Measurements from ENCODE around the gene SLC15A4.

The SLC15A4 gene

DNA sequence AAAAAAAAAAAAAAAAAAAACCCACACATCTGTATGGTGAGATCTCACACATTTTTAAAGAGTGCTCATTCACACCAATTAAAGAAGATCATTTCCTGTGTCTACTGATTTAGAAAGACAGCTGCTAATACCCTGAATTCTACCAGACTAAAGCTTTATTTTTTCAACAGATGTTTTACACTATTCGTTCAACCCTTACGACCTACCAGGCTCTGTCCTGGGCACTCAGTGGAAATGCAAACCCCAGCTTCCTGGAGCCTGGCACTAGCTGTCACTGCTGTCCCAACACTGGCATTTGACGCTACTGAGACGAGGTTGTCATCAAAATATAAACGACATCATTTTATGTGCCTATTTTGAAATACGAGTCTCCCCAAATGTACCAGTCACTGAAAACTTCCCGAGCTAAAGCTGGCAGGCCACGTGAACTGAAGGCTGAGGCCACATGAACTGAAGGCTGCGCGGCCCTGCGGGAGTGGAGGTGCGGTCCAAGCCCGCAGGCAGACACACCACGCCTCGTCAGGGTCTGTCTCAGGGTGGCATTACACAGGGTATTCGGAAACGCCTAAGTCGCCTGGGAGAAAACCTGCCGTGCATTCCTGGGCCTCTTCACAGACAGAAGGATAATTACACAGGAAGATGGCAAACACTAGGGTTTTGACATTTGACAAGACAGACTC lies 27.2 kb downstream of the SLC15A4 start:
- peak in 1 of 10 donors; percentile 55 for DNase-seq

DNA sequence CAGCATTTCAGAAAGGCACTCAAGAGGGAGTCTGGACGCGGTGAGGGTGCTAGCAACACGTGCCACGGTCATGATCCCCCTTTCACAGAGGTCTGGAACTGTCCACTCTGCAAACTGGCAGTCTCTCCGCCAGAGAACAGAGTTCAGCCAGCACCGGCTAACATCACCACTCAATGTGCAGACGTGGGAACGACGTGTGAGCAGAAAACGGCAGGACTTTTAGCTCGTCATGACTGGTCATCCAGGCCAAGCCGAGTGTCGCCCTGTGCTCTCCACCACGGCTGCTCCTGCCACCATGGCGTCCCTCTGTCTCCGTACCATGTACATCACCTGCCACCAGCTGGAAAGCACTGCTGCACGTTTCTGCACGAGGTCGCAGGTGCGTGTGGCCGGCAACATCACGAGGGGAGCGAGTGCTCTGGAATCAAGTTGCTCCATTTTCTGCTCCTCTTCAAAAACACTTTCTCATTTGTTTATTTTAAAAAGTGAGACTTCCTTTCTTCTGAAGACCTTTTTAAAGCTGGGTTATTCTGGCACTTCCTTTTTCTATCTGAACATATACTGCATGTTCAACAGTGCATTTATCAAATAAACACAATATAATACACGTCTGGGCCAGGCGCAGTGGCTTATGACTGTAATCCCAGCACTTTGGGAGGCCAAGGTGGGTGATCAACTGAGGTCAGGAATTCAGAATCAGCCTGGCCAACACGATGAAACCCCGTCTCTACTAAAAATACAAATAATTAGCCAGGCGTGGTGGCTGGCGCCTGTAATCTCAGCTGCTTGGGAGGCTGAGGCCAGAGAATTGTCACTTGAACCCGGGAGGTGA lies 28.0 kb downstream of the SLC15A4 start:
- intact Hi-C loops (cut with DNase I), result no loop called here
- peak in 1 of 10 donors; percentile 16 for DNase-seq

More for the DNA sequence above, 27.2 kb downstream of the SLC15A4 start:
- intact Hi-C loops (cut with DNase I), result no loop called here

DNA sequence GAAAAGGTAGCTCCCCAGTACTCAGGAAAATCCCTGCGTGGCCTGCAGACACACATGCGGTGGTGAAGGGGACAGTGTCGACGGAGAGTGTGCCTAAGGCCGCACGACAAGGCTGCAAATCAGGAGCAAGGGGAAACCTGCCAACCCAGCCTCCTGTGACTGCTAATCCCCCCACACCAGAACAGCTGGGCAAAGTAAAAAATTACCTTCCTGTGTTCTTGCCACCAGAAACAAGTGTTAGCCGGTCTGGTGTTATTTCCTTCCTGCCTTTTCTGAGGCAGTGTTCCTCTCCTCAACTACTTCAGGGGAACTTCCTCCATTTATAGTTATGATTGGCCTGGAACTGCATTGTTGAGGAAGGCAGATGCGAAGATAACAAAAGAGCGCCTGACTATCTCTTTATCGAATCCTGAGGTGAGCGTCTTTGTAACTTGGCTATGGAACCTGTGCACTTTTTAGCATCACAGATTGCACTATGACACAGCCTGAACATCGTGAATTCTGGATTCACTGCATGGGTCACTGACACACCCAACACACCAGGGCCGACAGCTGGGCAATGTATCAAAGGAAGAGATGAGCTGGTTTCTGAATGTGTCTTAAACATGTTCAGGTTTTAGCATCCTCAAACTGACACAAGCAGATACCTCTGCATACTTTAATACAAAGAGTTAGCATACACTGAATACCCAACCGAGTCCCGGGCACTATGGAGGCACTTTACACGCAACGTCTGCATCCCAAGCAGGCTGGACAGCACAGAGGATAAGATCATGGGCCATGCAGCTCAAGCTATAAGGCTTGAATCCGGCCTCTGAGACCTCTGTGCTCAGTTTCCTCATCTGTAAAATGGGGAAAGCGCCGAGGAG lies 28.9 kb downstream of the SLC15A4 start:
- DNase-seq, result peak in 1 of 10 donors; percentile 33
- intact Hi-C loops (cut with DNase I), result no loop called here

DNA sequence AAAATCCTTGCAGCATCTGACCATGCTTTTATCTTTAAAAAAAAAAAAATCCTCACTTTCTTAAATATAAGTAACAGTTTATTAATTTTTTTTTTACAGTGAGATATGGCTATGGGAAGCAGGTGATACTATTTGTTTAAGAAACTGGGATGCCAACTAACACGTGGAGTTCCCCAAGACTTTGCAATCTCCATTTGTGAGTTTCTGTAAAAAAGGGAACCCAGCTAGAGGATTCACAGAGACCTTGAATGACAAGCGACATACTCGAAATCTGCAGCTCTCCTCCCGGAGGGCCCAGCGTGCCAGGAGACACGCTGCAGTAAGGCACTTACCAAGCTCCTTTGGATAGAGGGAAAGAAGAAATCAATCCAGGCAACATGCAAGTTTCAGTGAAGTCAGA lies 30.1 kb downstream of the SLC15A4 start:
- intact Hi-C loops (cut with DNase I), result no loop called here
- peak in 1 of 10 donors; percentile 8 for DNase-seq

DNA sequence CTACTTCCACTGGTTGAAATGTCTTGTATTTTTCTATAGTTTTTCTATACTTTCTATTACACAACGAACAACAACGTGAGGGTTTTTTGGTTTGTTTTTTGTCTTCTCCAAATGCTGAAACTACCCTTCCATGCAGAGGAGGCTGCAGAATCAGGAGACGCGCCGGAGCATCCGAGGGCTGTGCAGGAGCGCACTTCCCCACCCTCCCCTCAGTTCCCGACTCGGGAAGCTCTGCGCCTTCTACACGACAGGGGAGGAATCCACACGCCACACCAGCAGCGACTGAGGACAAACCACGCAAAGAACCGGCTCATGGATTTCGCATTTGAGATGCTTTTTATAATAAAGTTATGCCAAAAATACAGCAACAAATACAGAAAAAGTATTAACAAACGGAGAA lies 30.9 kb downstream of the SLC15A4 start:
- DNase-seq, result peak in 2 of 10 donors; percentile 73 to 84
- intact Hi-C loops (cut with DNase I), result no loop called here

DNA sequence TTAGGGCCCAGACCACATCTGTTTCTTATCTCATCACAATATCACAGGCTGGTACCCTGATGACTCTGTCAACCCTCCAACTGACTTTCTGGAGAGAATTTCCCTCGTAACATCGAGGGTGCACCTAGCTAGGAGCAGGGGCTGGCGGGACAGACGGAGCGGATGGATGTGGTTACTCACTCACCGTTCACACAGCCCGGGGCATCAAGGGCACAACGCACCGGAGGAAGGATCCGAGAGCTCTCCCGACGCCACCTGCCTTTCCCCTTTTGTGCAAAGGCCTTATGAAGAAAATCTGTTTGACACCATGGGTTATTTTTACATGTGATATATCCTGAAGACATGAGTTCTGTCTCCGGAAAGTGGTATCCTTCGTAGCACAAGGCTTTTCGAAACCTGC lies 31.4 kb downstream of the SLC15A4 start:
- DNase-seq, result peak in 1 of 10 donors; percentile 45
- intact Hi-C loops (cut with DNase I), result no loop called here

DNA sequence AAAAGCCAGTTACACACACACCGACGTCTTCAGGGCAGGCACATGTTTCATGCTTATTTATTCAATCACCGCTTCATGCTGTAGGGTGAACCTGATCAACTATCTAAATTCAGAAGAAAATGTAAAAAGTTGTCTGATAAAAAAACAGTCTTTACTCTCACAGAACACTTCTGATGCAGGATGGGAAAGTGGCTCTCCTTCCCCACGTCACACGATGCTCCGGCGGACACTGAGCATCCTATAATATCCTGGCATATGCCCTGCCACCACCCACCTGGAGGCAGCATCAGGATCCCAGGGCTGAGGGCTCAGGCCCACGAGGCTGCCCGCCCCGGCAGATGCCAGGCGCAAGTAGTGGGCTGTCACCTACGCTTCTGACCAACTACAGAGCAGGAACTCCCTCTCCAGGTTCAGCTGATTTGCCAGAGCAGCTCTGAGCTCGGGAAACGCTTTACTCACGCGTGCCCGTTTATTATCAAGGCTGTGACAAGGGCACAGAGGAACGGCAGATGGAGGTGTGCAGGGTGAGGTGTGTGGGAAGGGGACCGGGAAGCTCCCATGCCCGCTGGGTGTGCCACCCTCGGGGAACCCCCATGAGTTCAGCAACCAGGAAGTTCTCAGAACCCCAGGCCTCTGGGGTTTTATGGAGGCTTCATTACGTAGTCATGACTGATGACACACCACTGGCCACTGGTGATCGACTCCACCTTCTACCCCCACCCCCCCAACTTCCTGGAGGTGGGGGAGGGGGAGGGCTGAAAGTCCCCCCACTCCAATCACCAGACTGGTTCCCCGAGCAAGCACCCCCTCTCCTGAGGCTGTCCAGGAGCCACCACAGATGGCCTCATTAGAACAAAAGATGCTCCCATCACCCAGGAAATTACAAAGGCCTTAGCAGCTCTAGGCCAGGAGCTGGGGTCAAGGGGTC lies 32.1 kb downstream of the SLC15A4 start:
- intact Hi-C loops (cut with DNase I), result no loop called here

DNA sequence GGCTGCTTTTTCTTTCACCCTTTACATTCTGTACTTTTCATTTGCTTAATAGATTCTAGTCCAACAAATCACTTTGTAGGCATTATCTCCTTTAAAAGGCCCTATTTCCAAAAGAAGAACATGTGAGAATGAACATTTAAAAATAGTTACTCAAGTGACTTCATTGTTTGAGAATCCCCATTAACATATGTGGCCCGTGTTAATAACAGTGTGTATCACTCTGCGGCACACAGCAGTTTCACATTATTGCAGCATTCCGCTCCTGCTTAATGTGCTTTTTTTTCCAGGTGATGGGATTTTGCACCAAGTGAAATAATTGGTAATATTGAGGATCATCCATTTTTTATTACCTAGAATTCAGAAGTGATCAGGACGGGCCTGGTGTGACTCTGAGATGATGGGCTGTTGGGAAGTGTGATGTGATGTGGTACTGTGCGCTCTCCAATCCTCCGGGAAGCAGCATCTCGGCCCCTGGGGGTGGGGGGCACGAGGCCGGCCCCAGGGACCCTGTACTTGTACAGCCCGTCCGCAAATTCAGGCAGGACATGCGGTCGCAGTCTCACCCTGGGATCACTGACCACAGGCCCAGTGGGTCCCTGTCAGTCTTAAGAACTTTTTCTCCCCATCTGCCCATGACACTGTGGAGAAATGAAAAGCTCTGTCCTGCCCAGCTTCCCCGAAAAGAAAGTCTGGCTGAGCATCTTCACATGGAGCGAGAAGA lies 32.9 kb downstream of the SLC15A4 start:
- intact Hi-C loops (cut with DNase I), result no loop called here
- DNase-seq, result peak in 1 of 10 donors; percentile 81

More for the DNA sequence above, 32.1 kb downstream of the SLC15A4 start:
- peak in 1 of 10 donors; percentile 83 for DNase-seq

DNA sequence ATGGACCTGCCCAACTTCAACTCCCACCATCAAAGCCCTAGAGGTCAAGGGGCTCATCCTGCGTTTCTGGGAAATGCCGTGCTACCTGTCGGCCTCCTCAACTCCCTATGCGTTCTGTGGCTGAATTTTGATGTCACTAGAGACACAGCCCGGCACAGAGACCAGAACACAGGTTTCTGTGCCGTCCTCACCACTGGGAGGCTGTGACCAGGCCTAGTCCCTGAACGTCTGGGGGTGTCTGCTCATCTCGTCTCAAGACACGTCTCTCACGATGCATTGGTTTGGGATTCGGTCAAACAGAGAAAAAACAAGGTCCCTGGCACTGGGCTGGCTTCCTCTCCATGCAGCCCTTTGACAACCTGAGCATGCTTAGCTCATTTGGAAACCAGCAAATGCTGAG lies 33.5 kb downstream of the SLC15A4 start:
- intact Hi-C loops (cut with DNase I), result no loop called here

DNA sequence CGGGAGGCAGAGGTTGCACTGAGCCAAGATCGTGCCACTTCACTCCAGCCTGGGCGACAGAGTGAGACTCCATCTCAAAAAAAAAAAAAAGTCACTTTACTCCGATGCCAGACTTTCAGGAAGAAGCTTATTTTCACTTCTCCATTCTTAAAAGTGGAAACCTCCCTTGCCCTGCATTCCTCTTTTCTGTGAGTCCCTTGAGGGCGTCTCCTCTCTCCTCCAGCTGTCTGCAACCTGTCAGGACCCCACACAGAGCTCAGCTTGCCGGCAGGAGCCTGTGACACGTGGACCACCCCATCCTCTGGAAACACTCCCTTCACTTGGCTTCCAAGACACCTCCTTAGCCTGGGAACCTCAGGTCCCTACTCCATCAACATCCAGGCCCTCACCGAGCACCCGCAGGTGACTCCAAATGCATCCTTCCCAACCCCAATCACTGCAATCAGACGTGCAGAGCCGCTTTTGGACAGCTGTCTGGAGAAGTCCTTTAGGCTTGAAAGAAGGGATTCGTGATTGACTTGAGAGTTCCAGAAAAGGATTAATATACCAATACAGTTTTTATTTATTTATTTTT lies 34.3 kb downstream of the SLC15A4 start:
- intact Hi-C loops (cut with DNase I), result no loop called here
- peak in 1 of 10 donors; percentile 47 for DNase-seq

More for the DNA sequence above, 33.5 kb downstream of the SLC15A4 start:
- peak in 1 of 10 donors; percentile 31 for DNase-seq

DNA sequence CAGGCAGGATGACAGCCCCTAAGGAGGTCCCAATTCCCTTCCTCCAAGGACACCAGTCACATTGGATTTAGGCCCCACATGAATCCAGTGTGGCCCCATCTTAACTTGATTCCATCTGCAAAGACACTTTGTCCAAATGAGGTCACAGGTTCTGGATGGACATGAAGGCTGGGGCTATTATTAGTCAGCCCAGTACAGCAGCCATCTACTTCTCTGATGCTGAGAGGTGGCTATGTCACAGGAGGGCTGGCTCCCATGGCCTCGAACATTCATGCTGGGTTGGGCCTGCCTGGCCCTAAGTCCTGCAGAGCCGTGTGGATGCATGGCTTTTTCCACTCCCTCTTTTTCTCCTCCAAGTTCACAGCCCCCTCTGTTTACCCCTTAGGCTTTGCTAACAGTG lies 35.9 kb downstream of the SLC15A4 start:
- intact Hi-C loops (cut with DNase I), result no loop called here
- DNase-seq, result peak in 1 of 10 donors; percentile 36

DNA sequence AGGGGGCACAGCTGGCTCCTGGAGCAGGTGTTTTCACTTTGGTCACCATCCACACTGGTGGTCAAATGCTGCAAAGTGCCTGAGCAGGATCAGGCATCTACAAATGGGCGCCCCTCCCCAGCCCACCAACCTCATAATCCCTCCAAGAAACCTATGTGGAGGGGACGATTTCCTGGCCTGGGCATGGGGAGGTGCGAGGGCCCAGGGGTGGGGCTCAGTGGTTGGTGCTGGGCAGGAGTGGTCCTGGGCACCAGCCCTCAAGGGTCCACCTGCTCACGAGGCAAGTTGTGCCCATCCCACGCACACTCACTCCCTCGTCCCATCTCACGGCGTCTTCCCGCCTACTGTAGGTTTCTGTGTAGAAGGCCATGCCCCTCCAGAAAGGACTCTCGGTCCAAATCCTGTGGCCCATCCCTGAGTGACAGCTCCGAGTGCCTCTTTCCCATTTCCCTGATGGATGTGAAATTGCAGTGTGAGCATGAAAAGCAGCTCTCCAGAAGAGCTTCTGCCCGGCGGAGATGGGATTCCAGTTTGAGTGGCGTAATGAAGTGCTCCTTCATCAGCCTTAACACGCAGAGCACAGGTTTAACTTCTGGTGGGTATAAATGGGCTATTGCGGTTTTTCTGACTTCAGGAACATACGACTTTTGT lies 36.9 kb downstream of the SLC15A4 start:
- intact Hi-C loops (cut with DNase I), result no loop called here
- no peak for DNase-seq

DNA sequence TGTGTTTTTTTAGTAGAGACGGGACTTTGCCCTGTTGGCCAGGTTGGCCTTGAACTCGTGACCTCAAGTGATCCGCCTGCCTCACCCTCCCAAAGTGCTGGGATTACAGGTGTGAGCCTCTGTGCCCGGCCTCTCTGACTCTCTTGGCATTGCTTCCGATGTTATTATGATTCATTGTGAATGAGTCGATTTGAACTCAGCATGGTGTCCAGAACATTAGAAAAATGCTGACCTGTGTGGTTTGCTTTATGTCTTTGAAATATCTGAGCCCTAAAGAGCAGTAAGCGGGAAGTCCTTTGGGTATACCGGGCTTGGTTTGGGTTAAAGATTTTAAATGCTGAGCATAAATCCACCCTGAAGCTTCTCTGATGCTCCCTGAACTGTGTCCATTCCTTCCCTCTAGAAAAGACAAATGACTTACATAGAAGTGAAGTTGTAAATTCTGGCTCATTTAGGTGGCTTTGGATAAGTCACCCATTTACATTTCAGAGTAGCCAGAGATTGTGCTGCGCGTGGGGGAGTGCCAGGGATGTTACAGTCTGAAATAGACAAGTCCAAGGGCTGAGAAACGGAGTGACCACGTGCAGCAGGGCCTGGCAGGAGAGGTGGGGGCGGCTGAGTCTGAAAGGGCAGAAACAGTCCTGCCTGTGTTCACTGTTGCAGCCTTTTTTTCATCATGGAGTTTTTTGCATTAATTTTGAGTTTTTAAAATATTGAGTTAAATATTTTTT lies 39.6 kb downstream of the SLC15A4 start:
- intact Hi-C loops (cut with DNase I), result loop anchor here (5.0 kb wide), 2 partner anchors 1128 to 1228 kb away; no protein-coding TSS in a partner anchor
- DNase-seq, result no peak

DNA sequence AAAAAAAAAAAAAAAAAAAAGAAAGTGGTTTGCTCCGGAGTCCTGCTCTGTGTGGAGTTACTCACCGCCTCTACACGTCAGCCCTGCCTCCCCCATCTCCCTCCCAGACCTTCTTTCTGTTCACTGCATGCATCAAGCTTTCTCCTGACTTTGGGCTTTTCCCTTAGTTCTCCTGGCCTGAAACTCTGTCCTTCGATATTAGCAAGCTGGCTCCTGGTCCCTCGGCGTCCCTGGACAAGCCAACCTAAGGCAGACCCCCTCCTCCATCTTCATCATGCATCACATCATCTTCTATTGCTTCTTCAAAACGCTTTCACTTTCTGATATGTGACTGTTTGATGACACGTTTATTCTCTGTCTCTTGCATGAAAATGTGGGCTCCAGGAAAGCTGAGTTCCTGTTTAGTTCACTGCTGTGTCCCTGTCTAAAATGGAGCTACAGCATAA lies 40.6 kb downstream of the SLC15A4 start:
- DNase-seq, result no peak
- intact Hi-C loops (cut with DNase I), result loop anchor here (5.0 kb wide), 2 partner anchors 1129 to 1229 kb away; no protein-coding TSS in a partner anchor

DNA sequence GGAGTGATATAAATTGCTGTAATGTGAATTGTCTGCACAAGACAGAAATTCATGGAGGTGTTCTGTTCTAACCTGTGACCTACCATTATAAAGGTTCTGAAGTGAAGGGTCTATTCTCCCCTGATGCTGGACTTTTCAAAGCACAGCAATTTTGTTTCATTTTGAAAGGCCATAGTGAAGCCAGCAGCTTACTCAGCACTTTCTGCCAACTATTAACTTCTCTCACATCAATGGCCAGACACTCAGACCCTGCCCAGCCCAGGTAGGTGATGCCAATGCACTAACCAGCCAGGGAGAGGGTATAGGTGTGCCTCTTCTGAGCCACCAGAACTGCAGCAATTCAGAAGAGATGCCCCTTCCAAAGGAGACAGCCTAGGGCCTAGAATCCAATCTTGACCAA lies 43.9 kb downstream of the SLC15A4 start:
- intact Hi-C loops (cut with DNase I), result loop anchor here (5.0 kb wide), 2 partner anchors 1132 to 1232 kb away; no protein-coding TSS in a partner anchor

DNA sequence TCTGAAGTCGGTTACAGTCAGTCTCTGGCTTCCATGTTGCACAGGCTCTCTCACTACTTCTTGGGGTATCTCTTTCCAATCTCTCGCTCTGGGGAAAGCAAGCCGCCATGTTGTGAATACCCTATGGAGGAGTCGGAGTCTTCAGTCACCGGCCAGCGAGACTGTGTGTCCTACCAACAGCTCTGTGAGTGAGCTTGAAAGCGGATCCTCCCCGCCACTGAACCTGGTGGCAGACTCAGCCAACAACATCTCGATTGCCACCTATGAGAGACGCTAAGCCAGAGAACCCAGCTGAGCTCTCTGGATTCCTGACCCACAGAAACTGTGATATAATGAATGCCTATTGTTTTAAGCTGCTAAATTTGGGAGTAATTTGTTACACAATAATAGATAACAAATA lies 51.5 kb downstream of the SLC15A4 start:
- intact Hi-C loops (cut with DNase I), result no loop called here

More for the DNA sequence above, 43.9 kb downstream of the SLC15A4 start:
- no peak for DNase-seq

DNA sequence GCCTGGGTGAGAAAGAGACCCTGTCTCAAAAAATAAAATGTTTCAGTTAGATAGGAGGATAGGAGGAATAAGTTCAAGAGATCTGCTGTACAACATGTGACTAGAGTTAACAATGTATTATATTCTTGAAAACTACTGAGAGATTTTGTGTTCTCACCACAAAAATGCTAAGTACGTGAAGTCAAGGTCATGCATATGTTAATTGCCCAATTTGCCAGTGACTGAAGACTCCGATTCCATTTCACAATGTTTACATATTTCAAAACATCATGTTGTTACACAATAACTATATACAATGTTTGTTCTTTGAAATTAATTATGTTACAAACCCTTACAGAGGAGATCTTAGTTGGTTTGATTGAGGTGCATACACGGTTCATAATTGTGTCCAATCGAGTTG lies 52.1 kb downstream of the SLC15A4 start:
- no peak for DNase-seq
- intact Hi-C loops (cut with DNase I), result no loop called here

More for the DNA sequence above, 51.5 kb downstream of the SLC15A4 start:
- no peak for DNase-seq

Measured in posterior cingulate gyrus (tissue), 11 donors.